Type B pancreatic cell (in vitro differentiated cells): Measurements from ENCODE around the gene CDHR1. TPM values are rescaled to one million over a fixed set of nuclear protein-coding genes. Genes with fewer than 3 reads are reported as not detected.

Source experiments
- DNase-seq: peaks from one replicate; pipeline ENCODE4 v3.0.0; 2021; ENCODE audit warnings: mixed read lengths; ENCODE audit not compliant: unreplicated experiment; ENCODE audit errors: extremely low spot score
- H3K27ac Mint-ChIP-seq: 2 replicates; pipeline ENCODE4 v1.8.0; 2021; ENCODE audit warnings: mild to moderate bottlenecking, mixed read lengths
- H3K27me3 Mint-ChIP-seq: 2 replicates; pipeline ENCODE4 v1.8.0; 2021; ENCODE audit warnings: mixed read lengths
- H3K36me3 Mint-ChIP-seq: 2 replicates; pipeline ENCODE4 v1.8.0; 2021; ENCODE audit warnings: mixed read lengths
- H3K4me1 Mint-ChIP-seq: one replicate; pipeline ENCODE4 v1.8.0; 2021; ENCODE audit warnings: mixed read lengths; ENCODE audit not compliant: unreplicated experiment
- H3K4me3 Mint-ChIP-seq: 2 replicates; pipeline ENCODE4 v1.8.0; 2021; ENCODE audit warnings: mild to moderate bottlenecking, mixed read lengths
- H3K9me3 Mint-ChIP-seq: 2 replicates; pipeline ENCODE4 v1.8.0; 2021; ENCODE audit warnings: mixed read lengths
- total RNA-seq: library from RNA; stranded (reverse); gene quantifications from 2 replicates; pipeline ENCODE4 v1.2.1, GENCODE V29; 2021; ENCODE audit warnings: low replicate concordance
- TF ChIP-seq, protein P1 (sequence below): fragments of 200-600 bp; sonication (generic); conservative IDR thresholded peaks from 2 replicates; pipeline ENCODE4 v1.5.0; 2021; ENCODE audit warnings: antibody characterized with exemption, mild to moderate bottlenecking

Gene CDHR1
- total RNA-seq, 1 donor from 2014 or later: 0.41 TPM

DNA sequence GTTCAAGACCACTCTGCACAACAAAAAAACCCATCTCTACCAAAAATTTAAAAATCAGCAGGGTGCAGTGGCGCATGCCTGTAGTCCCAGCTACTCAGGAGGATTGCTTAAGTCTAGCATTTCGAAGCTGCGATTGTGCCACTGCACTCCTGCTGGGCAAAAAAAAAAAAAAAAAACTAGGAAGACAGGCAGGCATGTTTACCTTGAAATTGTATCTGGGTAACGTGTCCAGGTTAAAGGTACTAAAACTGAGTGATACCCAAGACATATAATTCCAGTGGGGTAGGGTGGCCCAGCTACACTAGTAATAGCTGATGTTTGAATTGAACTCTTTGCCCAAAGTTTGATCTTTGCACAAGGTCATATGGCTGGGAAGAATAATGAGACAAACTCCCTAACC lies 38.8 kb upstream of the CDHR1 start:
- Mint-ChIP-seq H3K36me3 (peaks cover 15% of the 10 kb centered on the region), H3K27me3 (peaks cover 16% of the 10 kb centered on the region), H3K9me3 (no peaks in the 10 kb centered on the region), H3K27ac (no peak overlapping the region), H3K4me1 (no peaks in the 10 kb centered on the region), H3K4me3 (no peak overlapping the region)
- TF ChIP-seq, protein P1, sequence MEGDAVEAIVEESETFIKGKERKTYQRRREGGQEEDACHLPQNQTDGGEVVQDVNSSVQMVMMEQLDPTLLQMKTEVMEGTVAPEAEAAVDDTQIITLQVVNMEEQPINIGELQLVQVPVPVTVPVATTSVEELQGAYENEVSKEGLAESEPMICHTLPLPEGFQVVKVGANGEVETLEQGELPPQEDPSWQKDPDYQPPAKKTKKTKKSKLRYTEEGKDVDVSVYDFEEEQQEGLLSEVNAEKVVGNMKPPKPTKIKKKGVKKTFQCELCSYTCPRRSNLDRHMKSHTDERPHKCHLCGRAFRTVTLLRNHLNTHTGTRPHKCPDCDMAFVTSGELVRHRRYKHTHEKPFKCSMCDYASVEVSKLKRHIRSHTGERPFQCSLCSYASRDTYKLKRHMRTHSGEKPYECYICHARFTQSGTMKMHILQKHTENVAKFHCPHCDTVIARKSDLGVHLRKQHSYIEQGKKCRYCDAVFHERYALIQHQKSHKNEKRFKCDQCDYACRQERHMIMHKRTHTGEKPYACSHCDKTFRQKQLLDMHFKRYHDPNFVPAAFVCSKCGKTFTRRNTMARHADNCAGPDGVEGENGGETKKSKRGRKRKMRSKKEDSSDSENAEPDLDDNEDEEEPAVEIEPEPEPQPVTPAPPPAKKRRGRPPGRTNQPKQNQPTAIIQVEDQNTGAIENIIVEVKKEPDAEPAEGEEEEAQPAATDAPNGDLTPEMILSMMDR: no peak
- DNase-seq: no peak

DNA sequence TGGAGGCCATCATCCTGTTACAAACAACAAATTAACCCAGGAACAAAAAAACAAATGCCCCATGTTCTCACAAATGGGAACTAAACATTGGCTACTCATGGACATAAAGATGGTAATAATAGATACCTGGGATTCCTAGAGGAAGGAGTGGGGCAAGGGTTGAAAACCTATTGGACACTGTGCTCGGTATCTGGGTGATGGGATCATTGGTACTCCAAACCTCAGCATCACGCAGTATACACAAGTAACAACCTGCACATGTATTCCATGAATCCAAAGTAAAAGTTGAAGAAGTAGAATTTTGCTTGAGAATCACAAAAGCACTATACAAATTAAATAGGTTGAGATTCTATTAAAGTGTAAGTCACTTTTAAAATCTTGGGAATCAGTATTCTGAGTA lies 38.3 kb upstream of the CDHR1 start:
- H3K4me1 Mint-ChIP-seq: no peaks in the 10 kb centered on the region
- no peak overlapping the region for H3K27ac Mint-ChIP-seq
- no peak for DNase-seq
- no peaks in the 10 kb centered on the region for H3K9me3 Mint-ChIP-seq
- H3K27me3 Mint-ChIP-seq: peaks cover 17% of the 10 kb centered on the region
- no peak overlapping the region for H3K4me3 Mint-ChIP-seq
- TF ChIP-seq, protein P1: no peak
- H3K36me3 Mint-ChIP-seq: peaks cover 15% of the 10 kb centered on the region

GRCh38 chr10:84156768-84157167 lies 37.6 kb upstream of the CDHR1 start:
- no peak for DNase-seq
- Mint-ChIP-seq H3K9me3 (no peaks in the 10 kb centered on the region), H3K27ac (no peak overlapping the region), H3K36me3 (peaks cover 15% of the 10 kb centered on the region), H3K4me3 (no peak overlapping the region), H3K4me1 (no peaks in the 10 kb centered on the region), H3K27me3 (peaks cover 17% of the 10 kb centered on the region)
- TF ChIP-seq, protein P1: no peak

DNA sequence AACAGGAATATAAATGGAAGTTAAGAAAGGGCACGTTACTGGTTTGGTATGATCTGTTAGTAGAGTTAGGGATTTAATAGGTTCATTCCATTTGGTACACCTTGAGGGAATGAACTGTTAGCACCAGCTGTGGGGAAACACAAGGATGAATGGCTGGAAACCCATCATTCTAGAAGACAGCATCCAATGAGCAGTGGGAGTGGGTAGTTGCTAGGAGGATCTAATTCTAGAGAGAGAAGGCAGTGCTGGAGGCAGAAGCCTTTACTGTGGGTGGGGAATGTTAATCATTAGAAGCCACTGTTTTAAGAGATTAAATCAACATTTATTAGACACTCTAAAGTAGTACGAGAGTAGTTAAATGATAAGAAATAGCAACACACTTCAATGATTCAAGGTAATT lies 36.3 kb upstream of the CDHR1 start:
- Mint-ChIP-seq H3K27me3 (peaks cover 19% of the 10 kb centered on the region), H3K4me3 (no peak overlapping the region), H3K9me3 (no peaks in the 10 kb centered on the region), H3K4me1 (no peaks in the 10 kb centered on the region), H3K27ac (no peak overlapping the region), H3K36me3 (peaks cover 15% of the 10 kb centered on the region)
- DNase-seq: no peak
- TF ChIP-seq, protein P1: no peak

GRCh38 chr10:84158550-84158949 lies 35.8 kb upstream of the CDHR1 start:
- Mint-ChIP-seq H3K9me3 (no peaks in the 10 kb centered on the region), H3K27me3 (peaks cover 24% of the 10 kb centered on the region), H3K4me3 (no peak overlapping the region), H3K36me3 (peaks cover 10% of the 10 kb centered on the region), H3K27ac (no peak overlapping the region), H3K4me1 (no peaks in the 10 kb centered on the region)
- no peak for DNase-seq
- TF ChIP-seq, protein P1: no peak
